Stimulated activated CD8-positive, alpha-beta memory T cell treated with anti-CD3 and anti-CD28 coated beads, Interleukin-15, amount 100 ng/mL, for 1 hour (primary cell): ENCODE measurements around the gene SYNE2.

Experiments used
- DNase-seq: peaks from one replicate; pipeline ENCODE4 v3.0.0-alpha.2; 2020; ENCODE audit warnings: low read depth

SYNE2 gene

DNA sequence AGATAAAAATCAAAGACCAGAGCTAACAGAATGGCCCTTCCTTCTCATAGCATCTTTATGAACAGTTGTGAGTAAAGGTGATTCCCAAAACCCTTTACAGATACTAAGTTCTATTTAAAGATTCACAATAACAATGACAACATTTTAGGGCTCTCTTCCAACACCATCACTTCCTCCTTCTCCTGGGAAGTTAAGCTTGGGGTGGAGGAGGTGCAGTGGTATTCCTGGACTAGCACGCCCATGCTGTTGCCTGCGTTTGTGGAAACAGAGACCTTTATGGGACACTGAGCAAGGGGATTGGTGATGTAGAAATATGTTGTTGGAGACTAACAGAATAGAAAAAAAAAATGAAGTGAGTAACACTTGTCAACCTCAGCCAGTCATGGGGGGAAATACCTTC lies 22.5 kb downstream of the SYNE2 start:
- DNase-seq: no peak

DNA sequence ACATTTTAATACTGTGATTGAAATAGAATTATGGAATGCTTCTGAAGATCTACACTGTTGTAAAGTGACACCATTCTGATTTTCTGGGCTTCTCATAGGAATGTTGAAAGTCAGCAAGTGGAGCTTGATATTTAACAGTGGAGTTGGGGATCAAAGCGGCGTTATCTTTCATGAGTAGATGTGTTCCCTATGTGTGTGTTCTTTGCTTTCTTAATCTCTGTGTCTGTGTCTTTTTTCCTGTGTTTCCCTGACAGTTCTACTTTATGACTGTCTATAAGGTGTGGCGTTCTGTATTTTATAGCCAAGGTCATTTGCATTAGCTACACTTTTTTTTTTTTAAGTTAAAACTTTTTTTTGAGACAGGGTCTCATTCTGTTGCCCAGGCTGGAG lies 24.7 kb downstream of the SYNE2 start:
- no peak for DNase-seq

DNA sequence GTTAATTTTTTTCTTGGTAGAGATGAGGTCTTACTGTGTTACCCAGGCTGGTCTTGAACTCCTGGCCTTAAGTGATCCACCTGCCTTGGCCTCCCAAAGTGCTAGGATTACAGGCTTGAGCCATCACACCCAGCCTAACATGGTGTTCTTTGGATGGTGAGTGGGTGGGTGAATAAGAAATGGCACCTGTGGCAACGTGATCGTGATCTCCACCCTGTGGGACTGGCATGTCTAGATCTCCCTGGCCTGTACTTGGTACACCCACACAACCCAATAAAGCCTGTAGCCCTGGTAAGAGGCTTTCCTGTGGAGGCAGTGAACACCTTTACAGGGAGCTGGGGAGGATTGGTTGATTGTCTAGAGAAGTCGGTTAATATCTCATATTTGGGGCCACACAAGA lies 25.2 kb downstream of the SYNE2 start:
- DNase-seq: no peak

DNA sequence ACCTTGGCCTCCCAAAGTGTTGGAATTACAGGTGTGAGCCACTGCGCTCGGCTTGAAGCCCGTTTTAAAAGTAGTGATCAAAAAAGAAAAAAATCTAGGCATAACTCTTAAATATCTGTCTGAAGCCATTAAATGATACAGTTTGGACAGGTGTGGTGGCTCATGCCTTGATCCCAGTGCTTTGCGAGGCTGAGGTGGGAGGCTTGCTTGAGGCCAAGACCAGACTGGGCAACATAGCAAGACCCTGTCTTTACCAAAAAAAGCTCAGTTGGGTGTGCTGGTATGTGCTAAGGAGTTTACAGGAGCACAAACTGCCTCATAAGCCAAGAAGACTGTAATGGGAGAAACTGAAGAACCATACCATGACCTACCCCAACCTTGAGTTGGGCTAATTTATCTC lies 26.0 kb downstream of the SYNE2 start:
- DNase-seq: no peak

DNA sequence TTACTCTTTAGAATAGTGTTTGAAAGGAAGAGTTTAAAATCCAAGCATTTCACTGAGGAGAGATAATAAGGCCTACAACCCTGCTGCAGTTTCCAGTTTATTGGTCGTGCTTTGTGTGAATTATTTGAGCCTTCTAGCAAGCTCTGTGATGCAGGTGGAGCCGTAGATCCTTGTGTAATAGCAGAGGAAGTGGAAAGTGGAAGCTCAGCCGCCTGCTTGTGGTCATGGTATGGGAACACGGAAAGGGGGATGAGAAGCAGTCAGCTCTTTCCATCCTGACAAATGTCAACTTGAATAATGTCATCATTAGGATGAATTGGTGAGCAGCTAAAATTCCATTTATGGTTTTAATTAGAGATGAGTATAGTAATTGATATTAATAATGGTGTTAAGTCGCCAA lies 29.1 kb downstream of the SYNE2 start:
- DNase-seq: no peak

DNA sequence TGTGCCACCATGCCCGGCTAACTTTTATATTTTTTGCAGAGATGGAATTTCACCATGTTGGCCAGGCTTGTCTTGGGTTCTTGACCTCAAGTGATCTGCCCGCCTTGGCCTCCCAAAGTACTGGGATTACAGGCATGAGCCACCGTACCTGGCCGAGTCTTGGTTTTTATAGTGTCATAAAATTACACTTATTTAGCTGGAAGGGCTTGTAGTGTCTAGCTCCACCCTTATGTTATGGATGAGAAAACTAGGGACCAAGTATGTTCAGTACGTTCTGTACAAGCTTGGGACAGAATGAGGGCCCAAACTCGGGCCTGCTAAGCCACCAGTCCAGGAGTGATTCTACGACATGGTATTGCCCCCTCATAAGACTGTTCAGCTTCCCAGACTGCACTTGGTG lies 35.1 kb downstream of the SYNE2 start:
- no peak for DNase-seq

DNA sequence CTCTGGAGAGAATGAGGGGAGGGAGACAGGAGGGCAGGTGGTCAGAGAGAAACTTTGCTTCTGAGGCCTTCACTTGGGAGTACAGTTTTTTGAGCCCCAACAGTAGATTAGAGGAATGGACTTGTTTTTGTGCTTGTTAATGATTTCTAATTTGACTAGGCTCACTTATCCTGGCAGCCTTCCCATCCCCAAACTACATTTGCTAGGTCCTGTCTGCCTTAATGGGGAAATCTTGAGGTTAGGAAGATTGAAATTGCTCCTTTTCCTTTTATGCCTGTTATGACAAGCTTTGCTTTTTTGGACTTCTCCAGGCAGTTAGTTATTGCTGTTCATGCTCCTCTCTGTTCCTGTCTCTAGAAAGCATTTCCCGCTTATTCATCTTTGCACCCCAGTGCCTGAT lies 37.7 kb downstream of the SYNE2 start:
- DNase-seq: no peak

DNA sequence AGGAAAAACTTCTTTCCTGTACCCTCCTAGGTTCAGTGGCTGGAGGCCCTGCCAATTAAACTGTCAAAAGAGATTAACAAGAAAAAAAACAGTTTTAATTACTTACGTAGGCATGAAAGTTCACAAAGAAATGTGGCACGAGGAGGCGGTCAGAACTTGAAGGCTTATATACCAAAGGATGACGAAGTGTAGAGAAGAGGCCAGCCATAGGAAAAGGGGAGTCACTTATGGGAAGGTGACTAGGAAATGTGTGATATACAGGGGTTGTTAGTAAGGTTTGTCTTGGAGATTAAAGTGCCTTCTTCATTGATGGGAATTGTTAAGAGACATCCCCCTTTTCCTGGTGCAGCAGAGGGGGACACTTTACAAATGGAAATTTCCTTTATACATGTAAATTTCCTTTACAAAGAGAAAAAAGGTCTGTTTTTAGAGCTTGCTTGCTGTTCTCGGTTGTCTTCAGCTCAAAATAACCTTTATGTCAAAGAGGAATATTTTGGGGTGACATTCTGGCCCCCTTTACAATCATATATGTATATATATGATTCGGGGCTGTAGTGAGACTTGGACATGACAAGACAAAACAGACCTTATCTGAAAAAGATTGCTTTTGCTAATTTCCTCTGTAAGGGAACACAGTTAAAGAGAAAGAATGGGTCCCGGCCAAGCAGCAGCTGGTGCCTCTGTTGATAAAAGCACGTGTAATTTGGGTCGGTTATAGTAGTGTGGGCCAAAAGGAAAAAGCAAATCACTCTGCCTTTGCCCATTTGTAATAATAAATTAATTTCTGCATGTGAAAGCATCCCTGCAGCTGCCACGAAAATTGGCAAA lies 38.6 kb downstream of the SYNE2 start:
- DNase-seq: no peak

DNA sequence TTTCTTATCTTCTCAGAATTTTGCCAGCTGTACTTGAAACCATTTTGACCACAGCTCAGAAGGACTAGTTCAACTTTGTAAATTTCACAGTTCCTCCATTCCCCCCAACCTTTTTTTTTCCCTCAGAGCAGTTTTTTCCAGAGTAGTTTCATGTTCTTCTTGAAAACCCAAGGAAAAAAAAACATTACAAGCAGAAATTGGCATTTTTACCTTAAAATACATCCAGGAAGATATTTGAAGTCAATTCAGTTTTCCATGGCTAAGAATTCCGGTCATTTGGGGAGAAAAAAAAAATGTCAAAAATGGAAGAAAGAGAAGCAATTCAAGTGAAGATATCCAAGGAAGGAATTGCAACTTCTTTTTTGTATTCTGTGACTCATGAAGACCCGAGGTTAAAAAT lies 39.5 kb downstream of the SYNE2 start:
- no peak for DNase-seq

DNA sequence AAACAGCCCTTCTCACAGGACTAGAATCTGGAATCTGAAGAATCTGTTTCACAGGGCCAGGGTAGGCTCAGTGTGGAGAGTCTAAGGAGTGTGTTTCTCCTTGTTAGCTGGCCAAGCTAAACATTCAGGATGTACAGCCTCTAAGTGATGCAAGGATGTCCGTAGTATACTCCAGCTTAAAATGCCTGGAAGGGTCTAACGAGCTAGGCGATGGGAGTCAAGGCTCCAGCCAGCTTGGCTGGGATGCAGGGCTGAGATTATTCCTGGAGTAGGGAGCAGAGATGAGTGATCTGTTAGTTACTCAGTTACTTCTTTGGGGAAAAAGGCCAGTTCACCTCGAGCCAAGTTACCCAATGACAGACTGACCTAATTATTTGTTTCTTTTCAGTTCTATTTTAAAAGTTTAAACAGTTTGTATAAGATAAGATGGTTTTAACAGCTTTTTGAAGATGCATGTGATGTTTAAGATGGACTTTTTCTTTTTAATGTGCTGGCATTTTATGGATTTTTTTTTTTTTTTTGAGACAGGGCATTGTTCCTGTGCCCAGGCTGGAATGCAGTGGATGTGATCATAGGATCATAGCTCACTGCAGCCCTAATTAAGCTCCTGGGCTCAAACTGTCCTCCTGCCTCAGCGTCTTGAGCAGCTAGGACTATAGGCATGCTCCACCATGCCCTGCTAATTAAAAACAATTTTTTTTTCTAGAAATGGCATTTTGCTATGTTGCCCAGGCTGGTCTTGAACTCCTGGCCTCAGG lies 41.1 kb downstream of the SYNE2 start:
- no peak for DNase-seq

DNA sequence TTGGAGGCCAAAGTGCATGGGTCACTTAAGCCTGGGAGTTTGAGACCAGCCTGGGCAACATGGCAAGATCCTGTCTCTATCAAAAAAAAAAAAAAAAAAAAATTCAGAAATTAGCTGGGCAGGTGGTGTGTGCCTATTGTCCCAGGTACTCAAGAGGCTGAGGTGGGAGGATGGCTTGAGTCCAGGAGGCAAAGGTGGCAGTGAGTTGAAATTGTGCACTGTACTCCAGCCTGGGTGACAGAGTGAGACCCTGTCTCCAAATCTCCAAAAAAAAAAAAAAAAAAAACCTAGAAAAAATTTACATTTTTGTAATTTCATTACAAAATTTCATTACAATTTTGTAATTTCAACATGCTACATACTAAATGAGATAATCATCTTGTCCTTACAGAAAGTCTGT lies 42.7 kb downstream of the SYNE2 start:
- no peak for DNase-seq

DNA sequence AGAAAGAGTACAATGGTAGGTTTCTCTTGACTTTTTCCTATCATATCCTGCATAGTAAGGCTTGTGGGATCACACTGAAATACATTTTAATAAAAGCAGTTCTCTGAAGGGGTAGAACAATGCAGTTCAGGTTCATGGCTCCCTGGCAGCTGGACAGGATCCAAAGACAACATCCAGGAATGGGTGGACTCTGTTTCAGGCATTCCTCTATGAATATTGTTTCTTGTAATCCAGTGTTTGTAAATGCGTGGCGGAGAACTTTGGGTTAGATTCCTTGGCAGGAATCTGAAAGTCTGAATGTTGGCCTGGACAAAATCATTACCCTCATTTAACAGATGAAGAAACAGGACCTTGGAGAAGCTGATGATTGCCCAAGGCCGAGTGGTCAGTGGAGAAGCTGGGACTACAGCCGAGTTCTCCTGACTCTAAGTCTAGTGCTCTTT lies 43.5 kb downstream of the SYNE2 start:
- no peak for DNase-seq

DNA sequence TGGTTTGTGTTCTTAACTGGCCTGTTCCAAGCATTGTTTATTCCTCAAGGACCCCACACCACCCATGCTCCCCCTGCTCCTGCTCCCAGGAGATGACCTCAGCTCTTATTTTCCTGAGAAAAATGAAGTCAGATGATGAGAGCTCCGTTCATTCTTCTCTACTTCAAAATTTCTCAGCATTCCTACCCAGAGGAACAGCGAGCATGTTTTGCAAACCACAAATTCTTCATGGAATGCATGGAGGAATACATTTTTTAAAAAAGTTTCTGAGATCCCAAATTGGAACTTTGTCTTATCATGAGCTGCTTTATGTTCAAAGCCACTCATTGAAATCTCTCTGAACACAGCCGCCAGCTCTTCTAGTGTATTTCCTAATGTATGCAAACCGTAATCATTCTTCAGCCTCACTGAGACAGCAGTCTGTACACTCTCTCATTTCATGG lies 44.9 kb downstream of the SYNE2 start:
- no peak for DNase-seq

DNA sequence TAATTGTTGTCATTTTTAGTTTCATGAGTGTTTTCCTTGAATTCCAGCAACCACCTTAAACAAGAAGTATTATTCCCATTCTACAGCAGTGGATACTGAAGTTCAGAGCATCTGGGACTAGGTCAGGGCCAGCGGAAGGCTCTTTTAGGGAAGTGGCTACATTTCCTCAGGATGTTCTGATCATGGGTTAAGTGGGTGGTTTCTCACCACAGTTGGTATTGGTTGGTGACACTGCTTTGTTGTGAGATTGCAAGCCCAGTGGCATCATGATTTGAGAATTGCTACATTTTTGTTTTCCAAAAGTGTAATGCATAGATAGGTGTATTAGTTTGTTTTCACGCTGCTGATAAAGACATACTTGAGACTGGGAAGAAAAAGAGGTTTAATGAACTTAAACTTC lies 47.1 kb downstream of the SYNE2 start:
- no peak for DNase-seq

DNA sequence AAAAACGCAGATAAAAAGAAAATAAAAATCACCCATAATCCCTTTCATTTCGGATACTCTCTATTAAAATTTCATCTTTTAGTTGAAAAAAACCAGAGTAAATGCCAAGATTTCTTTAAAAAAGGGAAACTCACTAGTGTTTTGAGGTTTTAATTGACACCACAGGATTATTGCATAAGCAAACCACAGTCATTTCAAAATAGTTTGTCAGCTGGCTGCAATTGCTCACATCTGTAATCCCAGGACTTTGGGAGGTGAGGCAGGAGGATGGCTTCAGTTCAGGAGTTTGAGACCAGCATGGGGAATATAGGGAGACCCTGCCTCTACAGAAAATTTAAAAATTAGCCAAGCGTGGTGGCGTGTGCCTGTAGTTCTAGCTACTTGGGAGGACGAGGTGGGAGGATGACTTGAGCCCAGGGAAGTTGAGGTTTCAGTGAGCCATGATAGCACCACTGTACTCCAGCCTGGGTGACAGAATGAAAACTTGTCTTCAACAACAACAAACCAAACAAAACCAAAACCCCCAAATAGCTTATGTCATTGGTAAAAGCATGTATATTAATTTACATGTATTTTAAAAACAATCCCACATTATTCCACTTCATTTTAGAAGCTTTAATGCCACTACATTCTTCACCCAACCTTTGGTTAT lies 48.8 kb downstream of the SYNE2 start:
- DNase-seq: no peak

DNA sequence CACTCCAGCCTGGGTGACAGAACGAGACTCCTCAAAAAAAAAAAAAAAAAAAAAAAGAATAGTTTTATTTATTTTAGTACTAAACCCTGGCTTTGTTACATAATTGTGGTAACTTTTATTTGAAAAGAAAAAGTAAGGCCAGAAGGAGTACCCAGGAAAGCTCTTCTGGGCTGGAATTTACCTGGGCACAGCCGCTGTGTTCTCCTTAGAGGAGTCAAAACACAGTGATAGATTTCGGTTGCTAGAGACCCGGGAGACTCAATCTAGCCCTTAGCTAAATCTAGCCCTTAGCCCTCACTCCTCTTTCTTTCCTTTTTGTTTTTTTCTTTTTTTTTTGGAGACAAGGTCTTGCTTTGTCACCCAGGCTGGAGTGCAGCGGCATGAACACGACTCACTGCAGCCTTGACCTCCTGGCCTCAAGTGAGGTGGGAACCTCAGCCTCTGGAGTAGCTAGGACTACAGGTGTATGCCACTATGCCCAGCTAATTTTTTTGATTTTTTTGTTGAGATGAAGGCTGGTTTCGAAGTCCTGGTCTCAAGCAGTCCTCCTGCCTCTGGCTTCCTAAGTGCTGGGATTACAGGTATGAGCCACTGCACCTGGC lies 49.7 kb downstream of the SYNE2 start:
- DNase-seq: no peak

DNA sequence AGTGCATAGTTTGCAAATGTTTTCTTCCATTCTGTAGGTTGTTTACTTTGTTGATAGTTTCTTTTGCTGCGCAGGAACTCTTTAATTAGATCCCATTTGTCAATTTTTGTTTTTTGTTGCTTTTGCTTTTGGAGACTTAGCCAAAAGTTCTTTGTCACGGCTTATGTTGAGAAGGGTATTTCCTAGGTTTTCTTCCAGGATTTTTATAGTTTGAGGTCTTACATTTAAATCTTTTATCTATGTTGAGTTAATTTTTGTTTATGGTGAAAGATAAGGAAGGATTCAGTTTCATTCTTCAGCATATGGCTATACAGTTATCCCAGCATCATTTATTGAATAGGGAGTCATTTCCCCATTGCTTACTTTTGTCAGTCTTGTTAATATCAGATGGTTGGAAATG lies 51.9 kb downstream of the SYNE2 start:
- DNase-seq: no peak

DNA sequence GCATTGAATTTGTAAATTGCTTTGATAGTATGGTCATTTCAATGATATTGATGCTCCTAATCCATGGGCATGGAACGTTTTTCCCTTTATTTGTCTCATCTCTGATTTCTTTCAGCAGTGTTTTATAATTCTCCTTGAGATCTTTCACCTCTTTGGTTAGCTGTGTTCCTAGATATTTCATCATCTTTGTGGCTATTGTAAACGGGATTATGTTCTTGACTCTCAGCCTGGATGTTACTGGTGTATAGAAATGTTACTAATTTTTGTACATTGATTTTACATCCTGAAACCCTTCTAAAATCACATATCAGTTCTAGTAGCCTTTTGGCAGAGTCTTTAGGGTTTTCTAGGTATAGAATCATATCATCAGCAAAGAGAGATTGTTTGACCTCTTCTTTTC lies 52.6 kb downstream of the SYNE2 start:
- no peak for DNase-seq

DNA sequence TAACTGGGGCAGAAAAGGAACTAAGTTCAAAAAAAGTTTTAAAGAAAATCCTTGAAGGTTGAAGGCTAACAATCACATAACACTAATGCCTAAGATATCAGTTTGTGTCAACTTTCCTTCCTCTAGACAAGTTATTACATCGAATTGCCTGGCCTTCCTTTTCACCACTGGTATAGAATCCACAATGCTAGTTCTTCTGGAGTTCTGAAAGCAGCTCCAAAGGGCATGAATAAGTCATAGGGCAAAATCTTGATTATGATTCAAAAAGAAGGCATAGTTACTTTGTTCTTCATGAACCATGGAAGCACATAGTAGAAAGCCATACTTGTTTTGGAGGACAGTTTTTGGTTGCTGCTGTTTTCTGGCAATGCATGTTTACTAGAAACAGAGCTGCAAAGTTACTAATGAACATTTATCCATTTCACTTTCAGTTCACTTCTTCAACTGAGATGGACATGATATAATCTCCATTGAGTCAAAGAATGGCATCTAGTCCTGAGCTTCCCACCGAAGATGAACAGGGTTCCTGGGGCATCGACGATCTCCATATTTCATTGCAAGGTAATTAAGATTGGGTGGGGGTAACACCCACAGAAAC lies 56.0 kb downstream of the SYNE2 start:
- no peak for DNase-seq

DNA sequence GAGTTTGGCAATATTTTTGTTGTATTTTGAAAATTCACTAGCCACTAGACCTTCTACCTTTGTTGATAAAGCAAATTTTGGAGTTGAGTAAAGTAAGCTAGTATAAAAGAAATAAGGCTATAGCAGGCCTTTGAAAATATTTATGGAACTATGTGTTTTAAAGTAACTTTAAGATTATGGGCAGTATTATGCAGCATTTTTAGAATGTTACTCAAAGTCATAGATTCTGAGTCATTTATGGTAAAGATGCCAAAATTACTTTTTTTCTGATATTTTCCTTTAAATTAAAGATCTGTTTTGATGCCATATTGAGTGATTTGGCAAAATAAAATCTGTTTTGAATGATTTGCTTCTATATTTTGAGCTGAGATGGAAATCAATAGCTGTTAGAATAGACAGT lies 57.2 kb downstream of the SYNE2 start:
- DNase-seq: no peak

DNA sequence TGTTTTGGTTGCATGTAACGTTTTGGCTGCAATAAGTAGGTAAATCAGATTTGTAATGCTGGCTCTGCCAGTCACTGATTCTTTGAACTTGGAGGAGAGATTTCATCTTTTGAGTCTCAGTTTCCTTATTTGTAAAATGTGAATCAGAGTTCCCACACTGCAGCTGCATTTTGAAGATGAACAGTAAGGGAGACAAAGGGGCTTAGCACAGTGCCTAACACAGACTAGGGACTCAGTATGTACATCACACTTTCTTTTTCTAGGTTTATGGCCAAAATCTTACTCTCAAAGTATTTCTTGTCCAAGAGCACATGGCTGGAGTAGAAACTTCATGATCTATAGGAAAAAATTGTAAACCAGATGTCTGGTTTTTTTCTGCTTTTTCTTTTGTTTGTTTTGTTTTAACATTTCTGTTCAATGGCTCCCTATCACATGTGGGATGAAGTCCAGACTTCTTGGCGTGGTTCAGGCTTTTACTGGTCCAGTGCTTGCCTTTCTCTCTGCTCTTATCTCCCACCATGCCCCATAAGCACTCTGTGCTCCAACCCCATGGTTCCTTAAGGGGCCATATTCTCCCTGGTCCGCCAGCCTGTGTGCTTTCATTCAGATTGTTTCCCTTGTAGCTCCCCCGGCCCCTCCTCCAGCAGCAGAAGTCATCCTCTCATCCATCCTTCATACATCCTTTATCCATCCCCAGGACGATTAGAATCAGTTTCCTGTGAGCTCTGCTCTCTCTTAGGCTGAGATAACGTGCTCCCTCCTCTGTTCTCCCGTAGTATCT lies 58.0 kb downstream of the SYNE2 start:
- no peak for DNase-seq
